ENCODE results near the gene COL6A5.
"Not testable (repeated sequence)": the region's sequence is repeated elsewhere in the genome, so short reads cannot be mapped to it uniquely, and the experiment has no call there.

Gene COL6A5

GRCh38 chr3:130433306-130433705, 87.8 kb downstream of the COL6A5 start:
- DNase-seq (ENCODE audit: low read depth in 2 of 2), result no peak

DNA sequence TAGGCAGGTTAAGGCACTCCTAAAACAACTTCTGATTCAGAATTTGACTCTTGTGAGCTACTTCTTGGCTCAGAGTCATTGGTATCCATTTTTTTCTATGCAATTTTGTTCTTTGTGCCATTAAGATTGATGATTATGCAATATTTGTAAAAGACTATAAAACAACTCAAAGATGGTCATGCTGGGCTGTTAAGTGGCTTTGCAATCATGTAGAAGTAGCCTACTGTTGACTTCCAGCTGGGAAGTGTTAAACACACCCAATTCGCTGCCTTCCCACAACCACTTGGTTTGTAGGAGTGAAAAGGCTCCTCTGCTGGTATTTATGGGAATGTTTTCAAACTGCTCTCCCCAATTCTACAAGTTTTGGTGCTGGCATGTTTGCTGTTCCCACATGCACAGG, 96.8 kb downstream of the COL6A5 start:
- DNase-seq (ENCODE audit: low read depth in 2 of 2), result no peak

DNA sequence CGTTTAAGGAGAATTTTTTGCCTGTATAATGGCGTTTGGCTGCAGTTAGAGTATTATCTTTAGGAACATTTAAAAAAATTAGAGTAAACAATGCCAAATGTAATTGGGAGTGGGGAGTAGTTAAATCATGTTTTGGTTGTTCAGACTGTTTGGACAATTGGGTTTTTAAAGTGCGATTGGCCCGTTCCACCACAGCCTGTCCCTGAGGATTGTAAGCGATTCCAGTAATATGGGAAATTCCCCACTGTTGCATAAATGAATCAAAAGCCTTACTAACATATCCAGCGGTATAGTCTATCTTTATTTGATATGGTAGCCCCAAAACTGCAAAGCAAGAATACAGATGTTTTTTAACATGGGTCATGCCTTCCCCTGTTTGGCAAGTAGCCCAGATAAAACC, 101.4 kb downstream of the COL6A5 start:
- not testable (repeated sequence) for DNase-seq (ENCODE audit: low read depth in 2 of 2)

- DNase-seq (ENCODE audit: low read depth in 2 of 2), result not testable (repeated sequence)
These were observed 102.7 kb downstream of the COL6A5 start for GRCh38 chr3:130448155-130448554.

DNA sequence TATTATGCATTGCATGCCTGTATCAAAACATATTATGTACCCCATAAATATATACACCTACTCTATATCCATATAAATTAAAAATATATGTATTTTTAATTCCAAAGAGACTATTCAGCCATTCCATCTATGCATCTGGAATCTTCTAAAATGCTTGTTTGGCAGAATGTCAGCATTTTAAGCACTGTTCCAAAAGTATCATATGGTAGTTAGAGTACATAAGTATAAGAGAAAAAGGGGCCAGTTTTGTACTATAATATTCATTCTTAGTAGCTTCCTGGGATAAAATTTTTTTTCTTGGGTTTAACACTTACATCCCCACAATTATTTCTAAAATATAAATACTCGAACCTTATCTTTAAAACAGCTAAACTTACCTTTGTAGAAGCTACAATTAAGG, 111.1 kb downstream of the COL6A5 start:
- DNase-seq (ENCODE audit: low read depth in 2 of 2), result no peak

DNA sequence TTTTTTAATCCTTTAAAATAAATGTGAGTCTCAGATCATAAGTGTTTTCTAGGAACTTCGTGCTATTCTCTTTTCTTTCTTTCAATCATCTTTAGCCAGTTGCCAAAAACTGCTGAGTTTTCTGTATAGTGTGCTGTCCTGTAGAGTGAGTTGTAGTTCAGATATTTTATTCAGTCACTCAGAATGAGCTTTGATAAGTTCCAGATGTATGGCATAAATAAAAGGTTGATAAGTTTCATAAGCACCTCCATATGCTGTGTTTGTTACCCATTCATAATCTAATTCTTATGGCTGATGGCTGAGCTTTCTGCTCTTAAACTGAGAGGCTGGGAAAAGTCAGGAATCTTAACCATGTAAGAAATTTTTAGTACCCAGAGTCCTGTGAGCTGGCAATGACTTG, 112.2 kb downstream of the COL6A5 start:
- DNase-seq (ENCODE audit: low read depth in 2 of 2), result no peak

GRCh38 chr3:130459944-130460343, 114.5 kb downstream of the COL6A5 start:
- no peak for DNase-seq (ENCODE audit: low read depth in 2 of 2)

DNA sequence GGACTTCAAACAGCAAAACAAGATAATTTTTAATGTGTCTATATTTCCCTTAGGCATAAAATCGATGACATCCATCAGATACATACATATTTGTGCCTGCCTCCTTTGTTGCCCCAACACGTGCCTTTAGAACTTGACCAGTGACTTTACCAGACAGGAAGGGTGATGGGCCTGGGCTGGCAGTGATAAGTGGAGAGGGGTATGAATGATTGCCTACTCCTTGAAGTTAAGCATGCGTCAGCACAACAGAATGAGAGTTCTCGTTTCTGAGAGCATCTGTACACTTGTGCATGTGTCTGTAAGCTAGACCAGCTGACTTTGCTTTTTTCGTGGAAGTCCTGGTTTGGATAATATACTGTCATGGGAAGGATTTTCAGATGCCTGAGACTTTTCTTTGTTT, 116.6 kb downstream of the COL6A5 start:
- DNase-seq (ENCODE audit: low read depth in 2 of 2), result no peak

DNA sequence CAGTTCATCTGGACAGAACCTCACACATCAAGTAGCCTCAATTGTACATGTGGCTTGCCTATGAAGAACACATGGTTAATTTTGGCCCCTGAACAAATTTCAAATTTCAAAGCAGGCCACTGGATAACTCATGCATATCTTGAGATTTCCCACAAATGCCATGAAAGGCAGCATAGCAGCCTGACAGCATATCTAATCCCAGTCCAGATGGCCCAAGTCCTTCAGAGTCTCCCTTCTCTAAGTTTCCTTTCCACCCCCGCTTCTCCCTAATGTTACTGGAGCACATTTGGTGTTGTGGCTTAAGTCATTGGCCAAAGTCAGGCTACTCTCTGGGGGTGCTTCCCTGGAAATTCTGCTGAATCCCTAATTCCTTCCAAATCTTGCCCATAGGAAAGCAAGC, 117.7 kb downstream of the COL6A5 start:
- DNase-seq (ENCODE audit: low read depth in 2 of 2), result no peak

DNA sequence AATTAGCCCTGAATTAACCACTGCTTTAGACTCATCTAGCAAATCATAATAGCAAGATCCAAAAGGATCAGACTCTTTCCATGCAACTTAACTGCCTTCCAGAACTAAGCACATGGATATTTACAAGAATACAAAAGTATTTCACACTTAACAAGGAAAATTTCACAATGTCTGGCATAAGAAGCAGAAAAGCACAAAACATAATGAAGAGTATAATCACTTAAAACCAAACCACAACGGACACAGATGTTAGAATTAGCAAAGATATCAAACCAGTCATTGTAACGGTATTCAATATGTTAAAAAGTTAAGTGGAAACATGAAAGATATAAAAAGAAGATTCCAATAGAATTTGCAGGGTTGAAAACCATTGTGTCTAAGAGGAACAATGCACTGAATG, 120.0 kb downstream of the COL6A5 start:
- DNase-seq (ENCODE audit: low read depth in 2 of 2), result no peak

DNA sequence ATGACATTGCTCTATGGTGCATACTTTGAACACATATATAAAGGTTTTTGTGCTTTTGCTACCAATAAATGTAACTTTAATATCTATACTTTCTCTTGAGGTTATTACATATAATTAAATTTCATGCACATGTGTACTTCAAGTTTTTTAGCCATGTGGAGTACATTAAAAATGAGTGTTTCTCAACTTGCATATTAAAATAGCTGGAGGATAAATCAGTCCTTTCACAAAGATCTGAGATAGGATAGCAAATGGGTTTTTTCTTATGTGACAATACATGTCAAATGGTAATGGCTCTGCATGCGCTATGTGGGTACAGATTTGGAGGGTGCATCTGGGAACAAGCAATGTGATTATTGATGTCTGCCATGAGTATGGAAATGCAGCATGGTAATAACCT, 122.8 kb downstream of the COL6A5 start:
- DNase-seq (ENCODE audit: low read depth in 2 of 2), result no peak

- DNase-seq (ENCODE audit: low read depth in 2 of 2), result no peak
These were observed 124.7 kb downstream of the COL6A5 start for GRCh38 chr3:130470126-130470525.

DNA sequence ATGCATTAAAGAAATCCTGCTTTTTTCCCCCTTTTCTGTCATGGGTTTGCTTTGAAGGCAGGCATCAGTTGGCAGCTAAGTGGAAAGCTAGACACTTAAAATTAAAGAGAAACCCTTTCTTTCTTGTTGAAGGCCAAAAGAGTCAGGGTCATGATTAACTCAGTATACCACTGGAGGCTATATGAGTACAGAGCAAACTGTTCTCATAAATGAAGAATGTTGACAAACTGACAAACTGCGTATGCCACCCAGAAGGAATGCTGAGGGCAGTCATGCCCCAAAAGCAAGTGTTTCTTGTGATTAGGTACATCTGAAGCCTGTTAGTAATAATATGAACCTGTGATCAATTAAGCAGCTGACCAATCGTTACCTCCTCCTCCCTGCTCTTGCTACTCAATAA, 127.9 kb downstream of the COL6A5 start:
- no peak for DNase-seq (ENCODE audit: low read depth in 2 of 2)

DNA sequence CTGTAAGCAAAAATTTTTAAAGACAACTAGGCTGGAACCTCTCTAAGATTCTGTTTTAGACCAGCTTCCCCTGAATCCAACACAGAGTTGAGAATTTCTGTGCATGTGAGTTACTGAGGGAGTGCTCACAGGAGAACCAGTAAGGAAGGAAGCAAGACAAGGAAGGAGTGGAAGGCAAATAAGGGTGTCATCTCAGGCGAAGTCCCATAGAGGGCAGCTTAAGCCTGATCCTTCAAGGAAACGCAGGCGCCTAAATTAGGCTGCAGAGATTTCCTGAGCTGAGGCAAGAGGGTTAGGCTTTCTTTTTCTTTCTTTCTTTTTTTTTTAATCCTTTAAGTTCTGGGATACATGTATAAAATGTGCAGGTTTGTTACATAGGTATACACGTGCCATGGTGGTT, 135.3 kb downstream of the COL6A5 start:
- no peak for DNase-seq (ENCODE audit: low read depth in 2 of 2)

DNA sequence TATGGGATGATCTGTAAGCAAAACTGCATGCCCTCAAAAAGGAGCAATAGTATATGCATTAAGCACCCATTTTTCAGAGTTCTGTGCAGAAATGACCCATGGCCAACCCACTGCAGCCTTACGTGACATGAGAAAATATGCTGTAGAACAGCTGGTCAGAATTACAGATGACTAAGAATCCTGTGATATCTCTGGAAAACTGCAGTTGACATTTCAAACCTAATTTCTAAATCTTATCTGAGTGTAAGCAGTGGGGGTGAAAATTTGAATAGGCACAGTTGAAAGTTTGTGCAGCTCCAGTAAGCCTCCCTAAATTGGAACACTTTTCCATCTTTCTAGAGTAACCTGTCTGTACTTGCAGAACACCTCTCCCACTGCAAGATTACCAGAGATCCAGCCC, 142.8 kb downstream of the COL6A5 start:
- no peak for DNase-seq (ENCODE audit: low read depth in 2 of 2)

- no peak for DNase-seq (ENCODE audit: low read depth in 2 of 2)
These were observed 143.4 kb downstream of the COL6A5 start for GRCh38 chr3:130488769-130489450.

DNA sequence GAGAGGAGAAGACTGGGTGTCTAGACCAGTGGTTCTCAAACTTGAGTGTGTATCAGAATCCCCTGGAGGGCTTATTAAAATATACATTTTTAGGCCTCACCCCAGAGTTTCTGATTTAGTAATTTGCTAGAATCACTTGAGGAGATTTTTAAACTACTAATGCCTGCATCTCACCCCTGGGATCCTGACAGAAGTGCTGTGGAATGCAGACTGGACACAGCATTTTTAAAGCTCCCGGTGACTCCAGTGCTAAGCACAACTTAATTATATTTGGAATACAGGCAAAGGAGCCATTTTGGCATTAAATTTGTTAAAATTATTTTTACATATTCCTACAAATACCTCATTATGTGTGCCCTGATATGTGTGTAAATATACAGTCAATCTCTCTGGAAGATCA, 144.8 kb downstream of the COL6A5 start:
- DNase-seq (ENCODE audit: low read depth in 2 of 2), result no peak

DNA sequence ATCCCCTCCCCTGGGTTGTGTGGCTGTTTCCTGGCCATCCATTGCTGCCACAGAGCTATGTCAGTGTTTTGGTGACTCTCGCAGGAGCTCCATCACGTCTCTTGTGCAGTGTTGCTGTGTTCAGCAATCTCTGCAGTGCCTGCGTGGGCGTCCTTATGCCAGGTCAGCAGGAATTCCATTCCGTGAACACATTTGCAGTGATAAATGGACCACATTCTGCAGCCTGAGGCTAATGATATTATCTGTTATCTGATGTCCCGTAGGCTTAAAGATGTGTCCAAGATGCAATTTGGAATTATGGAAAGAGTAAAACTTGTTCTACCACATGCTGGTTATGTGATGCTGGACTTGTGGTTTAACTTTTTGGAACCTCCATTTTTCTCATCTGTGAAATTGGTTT, 146.0 kb downstream of the COL6A5 start:
- no peak for DNase-seq (ENCODE audit: low read depth in 2 of 2)

GRCh38 chr3:130504701-130505100, 159.2 kb downstream of the COL6A5 start:
- no peak for DNase-seq (ENCODE audit: low read depth in 2 of 2)

GRCh38 chr3:130506031-130506430, 160.6 kb downstream of the COL6A5 start:
- DNase-seq (ENCODE audit: low read depth in 2 of 2), result no peak

DNA sequence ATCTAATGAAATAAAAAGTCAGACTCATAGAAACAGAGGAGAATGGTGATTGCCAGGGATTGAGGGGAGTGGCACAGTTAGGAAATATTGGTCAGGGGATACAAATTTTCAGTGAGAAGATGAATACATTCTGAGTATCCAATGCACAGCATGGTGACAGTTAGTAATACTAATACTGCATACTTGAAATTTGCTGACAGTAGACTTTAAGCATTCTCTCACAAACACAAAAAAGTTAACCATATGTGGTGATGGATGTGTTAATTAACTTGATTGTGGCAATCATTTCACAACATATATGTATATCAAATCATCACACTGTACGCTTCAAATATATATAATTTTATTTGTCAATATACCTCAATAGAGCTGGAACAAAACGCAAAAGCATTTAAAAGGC, 162.3 kb downstream of the COL6A5 start:
- DNase-seq (ENCODE audit: low read depth in 2 of 2), result no peak

- no peak for DNase-seq (ENCODE audit: low read depth in 2 of 2)
These were observed 163.5 kb downstream of the COL6A5 start for GRCh38 chr3:130509008-130509407.

- DNase-seq (ENCODE audit: low read depth in 2 of 2), result no peak
These were observed 169.2 kb downstream of the COL6A5 start for GRCh38 chr3:130514681-130515080.

GRCh38 chr3:130515755-130516154, 170.3 kb downstream of the COL6A5 start:
- no peak for DNase-seq (ENCODE audit: low read depth in 2 of 2)

All from stimulated activated CD8-positive, alpha-beta memory T cell treated with anti-CD3 and anti-CD28 coated beads, Interleukin-7, amount 100 ng/mL, for 1 hour (primary cell).